Activated B cell treated with CpG ODN at 0.5 μM for 24 hours (primary cell): Measurements from ENCODE around the gene SLC16A13. TPM values are rescaled to one million over a fixed set of nuclear protein-coding genes. Genes with fewer than 3 reads are reported as not detected.

Experiments used
- ATAC-seq: fragments of 200-7000 bp; cut with Tn5 transposase; one replicate; pipeline ENCODE4 v1.10.0; 2021; ENCODE audit warnings: low read depth, mild to moderate bottlenecking, moderate library complexity
- CTCF ChIA-PET: fragments of 350-600 bp; sonication (Branson Sonifier 250); formaldehyde crosslinking; loops from one replicate; lab custom pipeline; 2021; ENCODE audit warnings: antibody characterized with exemption; lab: Charles Lee
- POLR2A ChIA-PET: fragments of 350-600 bp; sonication (Branson Sonifier 250); formaldehyde crosslinking; loops from one replicate; lab custom pipeline; 2021; ENCODE audit warnings: antibody characterized with exemption; lab: Charles Lee
- DNase-seq: peaks from one replicate; pipeline ENCODE4 v3.0.0; 2022
- H3K27ac Mint-ChIP-seq: one replicate; pipeline ENCODE4 v1.8.0; 2020; ENCODE audit warnings: mixed read lengths
- H3K27me3 Mint-ChIP-seq: one replicate; pipeline ENCODE4 v1.8.0; 2021; ENCODE audit warnings: mixed read lengths
- H3K36me3 Mint-ChIP-seq: one replicate; pipeline ENCODE4 v1.8.0; 2021; ENCODE audit warnings: low read depth, mixed read lengths
- H3K4me1 Mint-ChIP-seq: one replicate; pipeline ENCODE4 v1.8.0; 2021; ENCODE audit warnings: mixed read lengths
- H3K4me3 Mint-ChIP-seq: one replicate; pipeline ENCODE4 v1.8.0; 2020; ENCODE audit warnings: mild to moderate bottlenecking, mixed read lengths
- H3K9me3 Mint-ChIP-seq: one replicate; pipeline ENCODE4 v1.8.0; 2020; ENCODE audit warnings: mixed read lengths
- intact Hi-C: fragments of 100-400 bp; cut with micrococcal nuclease; formaldehyde crosslinking; loops from one replicate; pipeline ENCODE4 v1.15.1; 2024
- total RNA-seq: library from RNA; stranded (reverse); gene quantifications from 2 replicates; pipeline ENCODE4 v1.2.3, GENCODE V29; 2022
- TF ChIP-seq, protein P1 (sequence below): fragments of 200-600 bp; IDR thresholded peaks from one replicate; pipeline ENCODE4 v1.8.0; 2022; ENCODE audit warnings: antibody characterized with exemption, mild to moderate bottlenecking

The SLC16A13 gene
- total RNA-seq, 1 donor from 2014 or later = 11.8 TPM

DNA sequence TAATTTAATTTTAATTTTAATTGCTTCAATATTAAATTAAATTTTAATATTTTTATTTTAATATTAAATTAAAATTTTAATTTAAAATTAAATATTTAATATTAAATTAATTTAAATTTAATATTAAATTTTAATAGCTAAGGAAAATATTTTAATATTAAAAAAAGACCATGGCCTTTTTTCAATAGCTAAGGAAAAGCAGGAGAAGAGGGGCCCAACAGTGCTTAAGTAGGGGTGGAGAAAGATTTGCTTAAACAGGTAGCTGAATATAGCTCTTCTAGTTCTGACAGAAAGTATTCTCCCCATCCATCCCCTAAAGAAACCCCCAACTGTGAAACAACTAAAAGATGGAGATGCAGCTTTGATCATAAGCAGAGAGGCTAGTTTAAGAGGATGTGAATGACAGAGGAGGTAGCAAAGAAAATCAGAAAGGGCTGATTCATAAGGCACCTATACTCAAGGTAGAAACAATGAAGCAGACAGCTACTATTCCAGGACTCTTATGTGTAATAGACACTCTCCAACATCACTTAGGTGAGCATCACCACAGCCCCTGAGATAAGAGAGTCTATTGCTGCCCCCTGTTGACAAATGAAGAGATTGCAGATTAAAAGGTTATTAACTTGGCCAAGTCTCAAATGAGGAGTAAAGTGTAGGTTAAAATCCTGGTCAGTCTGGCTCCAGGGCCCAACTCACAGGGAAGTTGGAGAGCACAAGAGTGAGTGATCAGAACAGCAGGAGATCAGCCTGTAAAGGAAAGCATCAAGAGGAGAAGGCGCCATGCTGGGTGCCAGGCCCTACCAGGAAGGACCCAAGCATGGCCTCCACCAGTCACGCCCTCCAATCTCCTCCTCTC is 31.2 kb upstream of the SLC16A13 start:
- no peak overlapping the region for H3K4me3 Mint-ChIP-seq
- H3K27ac Mint-ChIP-seq = peak overlapping the region; percentile 54
- ATAC-seq (peak; percentile 95), DNase-seq (no peak)
- ChIA-PET POLR2A (interaction anchor here (0.8 to 1.8 kb wide), 5 partner anchors 11 to 200 kb away, joined by 5 to 13 read pairs (median 5); partner anchors contain the start of gene SLC16A13), CTCF (interaction anchor here (0.6 to 8.8 kb wide), 25 partner anchors 9 to 532 kb away, joined by 3 to 118 read pairs (median 4); partner anchors contain the start of genes ALOX12, ASGR1, BCL6B and RNASEK)
- TF ChIP-seq, protein P1, sequence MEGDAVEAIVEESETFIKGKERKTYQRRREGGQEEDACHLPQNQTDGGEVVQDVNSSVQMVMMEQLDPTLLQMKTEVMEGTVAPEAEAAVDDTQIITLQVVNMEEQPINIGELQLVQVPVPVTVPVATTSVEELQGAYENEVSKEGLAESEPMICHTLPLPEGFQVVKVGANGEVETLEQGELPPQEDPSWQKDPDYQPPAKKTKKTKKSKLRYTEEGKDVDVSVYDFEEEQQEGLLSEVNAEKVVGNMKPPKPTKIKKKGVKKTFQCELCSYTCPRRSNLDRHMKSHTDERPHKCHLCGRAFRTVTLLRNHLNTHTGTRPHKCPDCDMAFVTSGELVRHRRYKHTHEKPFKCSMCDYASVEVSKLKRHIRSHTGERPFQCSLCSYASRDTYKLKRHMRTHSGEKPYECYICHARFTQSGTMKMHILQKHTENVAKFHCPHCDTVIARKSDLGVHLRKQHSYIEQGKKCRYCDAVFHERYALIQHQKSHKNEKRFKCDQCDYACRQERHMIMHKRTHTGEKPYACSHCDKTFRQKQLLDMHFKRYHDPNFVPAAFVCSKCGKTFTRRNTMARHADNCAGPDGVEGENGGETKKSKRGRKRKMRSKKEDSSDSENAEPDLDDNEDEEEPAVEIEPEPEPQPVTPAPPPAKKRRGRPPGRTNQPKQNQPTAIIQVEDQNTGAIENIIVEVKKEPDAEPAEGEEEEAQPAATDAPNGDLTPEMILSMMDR = peak; percentile 50
- intact Hi-C loops = loop anchor here (1.0 to 5.0 kb wide), 5 partner anchors 8 to 337 kb away; partner anchors contain the start of gene RNASEK
- H3K36me3 Mint-ChIP-seq = peaks cover 67% of the 10 kb centered on the region
- no peaks in the 10 kb centered on the region for H3K9me3 Mint-ChIP-seq
- no peaks in the 10 kb centered on the region for H3K27me3 Mint-ChIP-seq
- peaks cover 22% of the 10 kb centered on the region for H3K4me1 Mint-ChIP-seq

DNA sequence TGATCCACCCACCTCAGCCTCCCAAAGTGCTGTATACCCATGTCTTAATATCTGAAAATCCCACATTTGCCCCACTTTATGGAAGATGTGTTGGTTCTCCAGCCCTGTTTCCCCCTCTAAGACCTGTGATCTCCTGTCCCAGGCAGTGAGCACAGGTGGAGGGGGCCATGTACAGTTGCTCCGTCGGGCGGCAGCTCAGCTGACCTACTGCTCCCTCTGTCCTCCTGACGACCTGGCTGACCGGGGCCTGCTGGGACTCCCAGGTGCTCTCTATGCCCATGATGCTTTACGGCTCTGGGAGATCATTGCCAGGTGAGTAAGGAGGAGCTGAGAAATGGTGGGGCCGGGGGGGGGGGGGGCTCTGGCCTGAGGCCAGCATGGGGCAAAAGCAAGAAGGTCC is 30.1 kb upstream of the SLC16A13 start:
- TF ChIP-seq, protein P1 = no peak
- Mint-ChIP-seq H3K4me3 (no peak overlapping the region), H3K9me3 (no peaks in the 10 kb centered on the region), H3K27ac (no peak overlapping the region), H3K36me3 (peaks cover 62% of the 10 kb centered on the region), H3K27me3 (no peaks in the 10 kb centered on the region), H3K4me1 (peaks cover 33% of the 10 kb centered on the region)
- POLR2A ChIA-PET = interaction anchor here (0.7 to 1.6 kb wide), 3 partner anchors 16 to 30 kb away, joined by 4 to 7 read pairs (median 6); no protein-coding TSS in a partner anchor
- no peak for ATAC-seq
- CTCF ChIA-PET = interaction anchor here (1.0 to 8.8 kb wide), 5 partner anchors 79 to 162 kb away, joined by 3 to 118 read pairs (median 5); no protein-coding TSS in a partner anchor
- intact Hi-C loops = loop anchor here (1.0 kb wide), 1 partner anchor 17 kb away; no protein-coding TSS in a partner anchor
- DNase-seq = no peak

DNA sequence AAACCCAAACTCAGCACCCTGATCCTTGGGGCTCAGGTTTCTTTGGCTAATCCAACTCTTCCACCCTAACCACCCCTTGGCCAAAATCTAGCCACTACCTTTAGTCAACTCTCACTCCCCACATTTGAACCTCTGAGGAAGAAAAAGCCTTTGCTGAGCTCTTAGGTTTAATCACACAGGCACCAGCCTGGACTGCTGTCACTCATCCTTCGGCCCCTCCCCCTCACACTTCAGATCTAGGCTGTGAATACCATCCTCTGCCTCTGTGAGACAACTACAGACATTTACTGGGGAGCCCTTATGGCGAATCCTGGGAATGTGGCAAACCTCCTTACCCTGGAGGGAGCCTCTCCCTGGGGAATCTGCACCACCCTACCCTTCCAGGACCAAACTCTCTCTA is 28.7 kb upstream of the SLC16A13 start:
- Mint-ChIP-seq H3K9me3 (no peaks in the 10 kb centered on the region), H3K4me1 (peaks cover 47% of the 10 kb centered on the region), H3K27ac (no peak overlapping the region), H3K36me3 (peaks cover 53% of the 10 kb centered on the region), H3K4me3 (no peak overlapping the region), H3K27me3 (no peaks in the 10 kb centered on the region)
- ChIA-PET POLR2A (interaction anchor here (0.9 kb wide), 1 partner anchor 14 kb away, joined by 3 read pairs; no protein-coding TSS in a partner anchor), CTCF (interaction anchor here (0.6 to 8.8 kb wide), 4 partner anchors 11 to 97 kb away, joined by 3 to 118 read pairs (median 4); partner anchors contain the start of gene BCL6B)
- DNase-seq = no peak
- TF ChIP-seq, protein P1 = no peak
- intact Hi-C loops = no loop called here
- no peak for ATAC-seq

DNA sequence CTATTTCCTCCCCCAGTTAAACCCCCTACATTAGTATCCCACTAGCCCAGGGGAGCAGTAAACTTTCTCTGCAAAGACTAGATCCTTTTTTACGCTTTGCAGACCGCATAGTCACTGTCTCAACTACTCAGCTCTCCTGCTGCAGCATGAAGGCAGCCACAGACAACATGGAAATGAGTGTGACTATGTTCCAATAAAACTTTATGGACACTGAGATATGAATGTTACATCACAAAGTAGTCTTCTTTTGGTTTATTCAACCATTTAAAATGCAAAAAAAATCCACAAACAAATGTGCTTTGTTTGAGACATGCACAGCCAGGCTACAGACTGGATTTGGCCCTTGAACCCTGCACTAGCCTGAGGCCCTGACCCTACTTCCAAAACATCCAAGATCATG is 25.3 kb upstream of the SLC16A13 start:
- POLR2A ChIA-PET = no interaction called here

More for the DNA sequence above, 25.3 kb upstream of the SLC16A13 start:
- Mint-ChIP-seq H3K9me3 (no peaks in the 10 kb centered on the region), H3K27me3 (no peaks in the 10 kb centered on the region), H3K27ac (peak overlapping the region; percentile 46), H3K36me3 (peaks cover 55% of the 10 kb centered on the region), H3K4me1 (peaks cover 64% of the 10 kb centered on the region), H3K4me3 (peak overlapping the region; percentile 95)
- intact Hi-C loops = loop anchor here (5.0 to 10.0 kb wide), 3 partner anchors 568 to 1523 kb away; partner anchors contain the start of genes DERL2, MIS12, PIMREG and RPL26
- DNase-seq (no peak), ATAC-seq (no peak)
- TF ChIP-seq, protein P1 = no peak
- CTCF ChIA-PET = interaction anchor here (1.5 kb wide), 1 partner anchor 96 kb away, joined by 4 read pairs; no protein-coding TSS in a partner anchor
